Kidney (tissue), 14 donors: ENCODE data around the gene RTF1. TPM values are rescaled to one million over a fixed set of nuclear protein-coding genes. Genes with fewer than 3 reads are reported as not detected.
A peak's percentile ranks its signal among the peaks of the same experiment; 100 is the strongest.

ENCODE experiments used
- DNase-seq, 5 donors: peaks; one replicate each; pipeline ENCODE4 v3.0.0-alpha.2; 2013 to 2020
- FAIRE-seq: peaks from 2 replicates; lab custom pipeline; 2012; peaks lifted over from hg19 to GRCh38; lab: Jason Lieb, UNC
- H3K27ac ChIP-seq, 2 donors: one replicate each; pipeline ENCODE4 v1.7.0; 2013; ENCODE audit warnings: low read depth in 2 of 2, low read length in 2 of 2, inconsistent platforms in 1 of 2
- H3K27me3 ChIP-seq: one replicate; pipeline ENCODE4 v1.7.1; 2013; ENCODE audit warnings: low read length, inconsistent platforms; ENCODE audit not compliant: control insufficient read depth, insufficient read depth
- H3K36me3 ChIP-seq, 3 donors: one replicate each; pipeline versions ENCODE4 v1.7.0 to v1.7.1; 2013; ENCODE audit warnings: low read length in 3 of 3, control low read depth in 1 of 3, inconsistent platforms in 1 of 3; ENCODE audit not compliant: insufficient read depth in 3 of 3, control insufficient read depth in 2 of 3
- H3K4me1 ChIP-seq, 3 donors: one replicate each; pipeline versions ENCODE4 v1.7.0 to v1.7.1; 2013; ENCODE audit warnings: low read length in 3 of 3, inconsistent platforms in 1 of 3, low read depth in 1 of 3; ENCODE audit not compliant: control insufficient read depth in 2 of 3, insufficient read depth in 2 of 3
- H3K4me3 ChIP-seq, 3 donors: one replicate each; pipeline versions ENCODE4 v1.7.0 to v1.8.1; 2013; ENCODE audit warnings: low read length in 3 of 3, control low read depth in 1 of 3, inconsistent platforms in 1 of 3
- H3K9ac ChIP-seq, 3 donors: one replicate each; pipeline versions ENCODE4 v1.7.0 to v1.7.1; 2013; ENCODE audit warnings: low read length in 3 of 3, control low read depth in 1 of 3, inconsistent platforms in 1 of 3
- H3K9me3 ChIP-seq, 3 donors: one replicate each; pipeline versions ENCODE4 v1.7.0 to v1.7.1; 2013; ENCODE audit warnings: low read length in 3 of 3, control low read depth in 1 of 3, inconsistent platforms in 1 of 3; ENCODE audit not compliant: control insufficient read depth in 2 of 3, insufficient read depth in 1 of 3
- intact Hi-C: fragments of 100-400 bp; cut with DNase I; formaldehyde crosslinking; loops from one replicate; pipeline ENCODE4 v1.11.1; 2022
- polyA plus RNA-seq: library from polyadenylated mRNA; stranded (reverse); fragments of 350-450 nt; fragmentation: Illumina TruSeq; extraction: RNeasy Lipid Tissue Mini Kit (QIAGEN cat#74804); gene quantifications from one replicate; pipeline ENCODE4 v1.2.3, GENCODE V29; 2014; ENCODE audit warnings: low read depth, low replicate concordance; ENCODE audit not compliant: insufficient read depth
- total RNA-seq: library from RNA; stranded (reverse); fragmentation: NEBNext Ultra II Directional; extraction: Animal tissue kit (Norgen Biotek cat#: 25700); gene quantifications from one replicate; pipeline ENCODE4 v1.2.1, GENCODE V29; 2021
- TF ChIP-seq, protein P1 (sequence below): IDR thresholded peaks from 3 replicates; pipeline ENCODE4 v1.5.1; 2012; ENCODE audit warnings: mild to moderate bottlenecking, moderate library complexity, borderline replicate concordance; ENCODE audit not compliant: insufficient read depth; ENCODE audit errors: extremely low read depth
- donor health status: control.
- donor health status: control.
- donor health status: control.
- donor health status: control.
- donor health status: control.
- donor health status: DM: yes; HTN: yes; CAD: no.
- donor health status: Normal renal cell carcinoma (clear cell type).

RTF1 gene
- total and polyA plus RNA-seq, 2 donors from 2014 or later = 14.8 to 29.7 TPM

DNA sequence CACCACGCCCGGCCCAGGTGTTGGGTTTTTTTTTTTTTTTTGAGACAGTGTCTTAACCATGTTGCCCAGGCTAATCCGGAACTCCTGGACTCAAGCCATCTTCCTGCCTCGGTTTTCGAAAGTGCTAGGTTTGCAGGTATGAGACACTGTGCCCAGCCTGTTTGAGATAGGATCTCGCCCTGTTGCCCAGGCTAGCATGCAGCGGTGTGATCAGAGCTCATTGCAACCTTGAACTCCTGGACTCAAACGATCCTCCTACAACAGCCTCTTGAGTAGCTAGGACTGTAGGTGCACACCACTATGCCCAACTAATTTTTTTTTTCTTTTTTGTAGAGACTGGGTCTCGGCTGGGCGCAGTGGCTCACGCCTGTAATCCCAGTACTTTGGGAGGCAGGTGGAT, 56.5 kb downstream of the RTF1 start:
- DNase-seq = peak in 1 of 5 donors; percentile 8
- TF ChIP-seq, protein P1, sequence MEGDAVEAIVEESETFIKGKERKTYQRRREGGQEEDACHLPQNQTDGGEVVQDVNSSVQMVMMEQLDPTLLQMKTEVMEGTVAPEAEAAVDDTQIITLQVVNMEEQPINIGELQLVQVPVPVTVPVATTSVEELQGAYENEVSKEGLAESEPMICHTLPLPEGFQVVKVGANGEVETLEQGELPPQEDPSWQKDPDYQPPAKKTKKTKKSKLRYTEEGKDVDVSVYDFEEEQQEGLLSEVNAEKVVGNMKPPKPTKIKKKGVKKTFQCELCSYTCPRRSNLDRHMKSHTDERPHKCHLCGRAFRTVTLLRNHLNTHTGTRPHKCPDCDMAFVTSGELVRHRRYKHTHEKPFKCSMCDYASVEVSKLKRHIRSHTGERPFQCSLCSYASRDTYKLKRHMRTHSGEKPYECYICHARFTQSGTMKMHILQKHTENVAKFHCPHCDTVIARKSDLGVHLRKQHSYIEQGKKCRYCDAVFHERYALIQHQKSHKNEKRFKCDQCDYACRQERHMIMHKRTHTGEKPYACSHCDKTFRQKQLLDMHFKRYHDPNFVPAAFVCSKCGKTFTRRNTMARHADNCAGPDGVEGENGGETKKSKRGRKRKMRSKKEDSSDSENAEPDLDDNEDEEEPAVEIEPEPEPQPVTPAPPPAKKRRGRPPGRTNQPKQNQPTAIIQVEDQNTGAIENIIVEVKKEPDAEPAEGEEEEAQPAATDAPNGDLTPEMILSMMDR = no peak
- H3K4me3 ChIP-seq = no peak overlapping the region
- H3K27ac ChIP-seq = no peak overlapping the region
- H3K36me3 ChIP-seq = peaks cover 15 to 61% (median 43%) of the 10 kb centered on the region in 3 donors
- FAIRE-seq = no peak
- no peaks in the 10 kb centered on the region for H3K9me3 ChIP-seq
- no peaks in the 10 kb centered on the region for H3K4me1 ChIP-seq
- H3K27me3 ChIP-seq = no peaks in the 10 kb centered on the region
- H3K9ac ChIP-seq = no peak overlapping the region
- intact Hi-C loops = no loop called here

DNA sequence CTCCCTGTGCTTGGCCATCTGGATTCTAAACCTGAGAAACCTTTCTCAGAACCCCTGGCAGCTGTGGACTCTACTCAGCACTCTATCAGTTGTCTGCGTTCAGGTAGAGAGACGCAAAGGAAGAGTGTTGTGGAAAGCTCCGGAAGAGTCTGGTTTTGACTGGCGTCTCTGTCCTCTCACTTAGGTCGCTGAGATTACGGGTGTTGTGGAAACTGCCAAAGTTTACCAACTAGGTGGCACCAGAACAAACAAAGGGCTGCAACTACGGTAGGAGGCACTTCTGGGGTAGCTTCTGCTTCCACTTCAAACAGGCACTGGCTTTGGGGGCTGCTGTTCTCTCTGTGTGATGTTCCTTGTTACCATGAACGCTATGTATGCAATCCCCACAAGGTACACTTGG, 57.5 kb downstream of the RTF1 start:
- no peak for DNase-seq
- Histone ChIP-seq H3K27me3 (no peaks in the 10 kb centered on the region), H3K9ac (no peak overlapping the region), H3K27ac (no peak overlapping the region), H3K4me1 (no peaks in the 10 kb centered on the region), H3K9me3 (no peaks in the 10 kb centered on the region), H3K36me3 (peaks cover 19 to 69% (median 49%) of the 10 kb centered on the region in 3 donors), H3K4me3 (no peak overlapping the region)
- intact Hi-C loops = no loop called here
- TF ChIP-seq, protein P1 = no peak
- FAIRE-seq = no peak

DNA sequence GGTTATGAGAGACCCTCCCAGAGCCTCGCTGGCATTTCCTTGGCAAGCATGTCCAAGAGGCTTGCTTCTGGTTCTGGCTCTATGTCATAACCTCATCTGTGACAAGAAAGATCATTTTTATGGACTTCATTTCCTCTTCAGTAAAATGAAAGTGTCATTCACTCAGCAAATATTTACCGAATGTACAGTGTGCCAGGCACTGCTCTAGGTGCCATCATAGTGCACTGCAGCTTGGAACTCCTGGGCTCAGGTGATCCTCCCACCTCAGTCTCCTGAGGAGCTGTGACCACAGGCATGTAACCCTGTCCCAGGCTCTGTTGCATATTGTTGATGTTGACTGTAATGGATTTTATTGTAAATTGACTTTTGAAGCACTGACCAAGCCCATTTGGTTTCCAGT, 58.0 kb downstream of the RTF1 start:
- FAIRE-seq = no peak

More for the DNA sequence above, 58.0 kb downstream of the RTF1 start:
- intact Hi-C loops = no loop called here
- Histone ChIP-seq H3K4me1 (no peaks in the 10 kb centered on the region), H3K27me3 (no peaks in the 10 kb centered on the region), H3K4me3 (no peak overlapping the region), H3K27ac (no peak overlapping the region), H3K9ac (no peak overlapping the region), H3K9me3 (no peaks in the 10 kb centered on the region), H3K36me3 (peaks cover 19 to 68% (median 53%) of the 10 kb centered on the region in 3 donors)
- TF ChIP-seq, protein P1 = no peak
- DNase-seq = no peak
